BJ (cell line): Measurements from ENCODE around the gene ADAM22. TPM values are rescaled to one million over a fixed set of nuclear protein-coding genes. Genes with fewer than 3 reads are reported as not detected.

Source experiments
- CTCF ChIA-PET: fragments of 350-600 bp; formaldehyde crosslinking; extraction: SDS; loops from one replicate; lab custom pipeline; 2021; ENCODE audit warnings: antibody characterized with exemption, inconsistent platforms; lab: Yijun Ruan, JAX
- POLR2A ChIA-PET: fragments of 300-600 bp; sonication (Branson Sonifier 250); formaldehyde crosslinking; extraction: SDS; loops from one replicate; lab custom pipeline; 2021; ENCODE audit warnings: antibody characterized with exemption; lab: Charles Lee
- DNase-seq: peaks from one replicate; pipeline ENCODE4 v3.0.0-alpha.2; 2011; ENCODE audit warnings: low read depth
- H3K27me3 ChIP-seq: 2 replicates; pipeline ENCODE4 v1.6.0; 2011; ENCODE audit warnings: low read length; ENCODE audit not compliant: control insufficient read depth, insufficient read depth
- H3K36me3 ChIP-seq: 2 replicates; pipeline ENCODE4 v1.5.1; 2011; ENCODE audit warnings: low read length; ENCODE audit not compliant: control insufficient read depth, insufficient read depth
- H3K4me3 ChIP-seq: 2 replicates; pipeline ENCODE4 v1.5.1; 2011; ENCODE audit warnings: low read depth, mild to moderate bottlenecking, control low read depth, low read length
- CTCF ChIP-seq: IDR thresholded peaks from 2 replicates; pipeline ENCODE4 v1.5.1; 2011; ENCODE audit warnings: low read depth, mild to moderate bottlenecking, control low read depth, inconsistent platforms, low read length, moderate library complexity; ENCODE audit not compliant: insufficient read depth
- polyA plus RNA-seq: library from polyadenylated mRNA; depleted of rRNA; stranded (reverse); fragments of >200 nt; gene quantifications from 2 replicates; pipeline ENCODE4 v1.2.3, GENCODE V29; 2011

ADAM22 gene
- polyA plus RNA-seq, 1 experiment, result 0.04 TPM

GRCh38 chr7:88224601-88225275, 290.7 kb downstream of the ADAM22 start:
- H3K27me3 ChIP-seq, result no peaks in the 10 kb centered on the region
- ChIA-PET POLR2A (no interaction called here), CTCF (interaction anchor here (0.6 to 1.8 kb wide), 2 partner anchors 13 to 19 kb away, joined by 3 to 5 read pairs; no protein-coding TSS in a partner anchor)
- no peak for DNase-seq
- H3K4me3 ChIP-seq, result no peak overlapping the region
- TF ChIP-seq CTCF, result no peak
- no peaks in the 10 kb centered on the region for H3K36me3 ChIP-seq

GRCh38 chr7:88226201-88226600, 292.1 kb downstream of the ADAM22 start:
- H3K4me3 ChIP-seq, result no peak overlapping the region
- TF ChIP-seq CTCF, result no peak
- CTCF ChIA-PET, result interaction anchor here (1.7 kb wide), 1 partner anchor 17 kb away, joined by 5 read pairs; no protein-coding TSS in a partner anchor

GRCh38 chr7:88226886-88227516, 292.9 kb downstream of the ADAM22 start:
- ChIA-PET CTCF (interaction anchor here (1.7 kb wide), 1 partner anchor 17 kb away, joined by 5 read pairs; no protein-coding TSS in a partner anchor), POLR2A (interaction anchor here (0.6 kb wide), 2 partner anchors 58 to 1024 kb away, joined by 9 to 13 read pairs; no protein-coding TSS in a partner anchor)
- no peak for TF ChIP-seq CTCF
- H3K27me3 ChIP-seq, result no peaks in the 10 kb centered on the region; the same call in 1 of the 2 replicates
- no peak for DNase-seq
- no peaks in the 10 kb centered on the region for H3K36me3 ChIP-seq
- no peak overlapping the region for H3K4me3 ChIP-seq

More at GRCh38 chr7:88226201-88226600, 292.1 kb downstream of the ADAM22 start:
- POLR2A ChIA-PET, result no interaction called here
- H3K36me3 ChIP-seq, result no peaks in the 10 kb centered on the region
- no peak for DNase-seq
- no peaks in the 10 kb centered on the region; the same call in 1 of the 2 replicates for H3K27me3 ChIP-seq

GRCh38 chr7:88229302-88229995, 295.4 kb downstream of the ADAM22 start:
- Histone ChIP-seq H3K4me3 (no peak overlapping the region), H3K36me3 (no peaks in the 10 kb centered on the region), H3K27me3 (no peaks in the 10 kb centered on the region; the same call in 1 of the 2 replicates)
- no peak for DNase-seq
- ChIA-PET CTCF (no interaction called here), POLR2A (no interaction called here)
- no peak for TF ChIP-seq CTCF

- DNase-seq, result no peak
- no peaks in the 10 kb centered on the region for H3K36me3 ChIP-seq
- CTCF ChIA-PET, result no interaction called here
- POLR2A ChIA-PET, result no interaction called here
- H3K27me3 ChIP-seq, result no peaks in the 10 kb centered on the region; the same call in 1 of the 2 replicates
- no peak for TF ChIP-seq CTCF
- H3K4me3 ChIP-seq, result no peak overlapping the region
Measured at GRCh38 chr7:88230646-88231045, 296.6 kb downstream of the ADAM22 start.
